Measurements from ENCODE around the gene CCND3.

Gene CCND3
- long read RNA-seq, transcript CCND3-202 (5 exons, 2,133 nt), result minor isoform, 5 of 525 reads
- long read RNA-seq, transcript CCND3-203 (5 exons, 2,085 nt), result major isoform, 503 of 525 reads
- long read RNA-seq, partial matches to known transcripts, result 8 of 525 reads
- long read RNA-seq, other reads (novel, unspliced or antisense), result 4 of 525 reads

DNA sequence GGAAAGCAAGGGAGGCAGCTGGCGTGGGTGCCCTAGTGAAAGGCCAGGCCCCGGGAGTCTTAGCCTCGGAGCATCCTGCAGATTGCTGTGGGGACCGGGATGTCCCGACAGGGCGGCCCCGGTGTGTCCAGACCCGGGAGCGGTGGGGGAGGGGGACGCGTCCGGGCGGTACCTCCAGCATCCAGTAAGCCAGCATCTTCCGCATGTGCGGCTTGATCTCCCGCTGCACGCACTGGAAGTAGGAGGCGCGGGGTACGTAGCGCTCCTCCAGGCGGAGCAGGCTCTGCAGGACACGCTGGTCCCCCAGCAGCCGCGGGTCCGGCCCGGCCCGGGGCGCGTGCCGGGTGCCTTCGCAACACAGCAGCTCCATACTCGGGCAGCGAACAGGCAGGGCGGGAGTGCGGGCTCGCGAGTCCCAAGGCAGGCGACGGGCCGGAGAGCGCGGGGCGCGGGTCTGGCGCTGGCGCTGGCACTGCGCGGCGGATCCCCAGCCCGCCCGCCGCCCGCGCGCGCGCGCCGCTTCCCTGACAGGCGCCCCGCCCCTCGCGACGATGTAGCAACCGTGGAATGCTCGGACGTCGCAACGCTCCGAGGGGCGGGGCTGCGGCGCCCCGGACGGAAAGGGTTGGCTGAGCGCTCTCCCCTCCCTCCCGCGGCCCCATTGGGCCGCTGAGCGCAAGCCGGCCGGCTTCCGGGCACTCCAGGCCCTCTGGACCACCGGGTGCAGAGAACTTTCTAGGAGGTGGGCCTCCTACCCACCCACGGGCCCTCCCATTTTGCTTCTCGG is at the start of gene CCND3:
TSS of gene CCND3 (minus strand) at position 529 of the 787 bp plus-strand sequence. CDS start at position 370, 159 bp downstream.
- H3K27me3 ChIP-seq (ENCODE audit: insufficient read depth, poor library complexity, severe bottlenecking), result no peaks in the 10 kb centered on the region
- no peak for TF ChIP-seq CTCF (IDR thresholded peaks at IDR 0.05; ENCODE audit: insufficient read depth, low read length)
- TF ChIP-seq, protein P1, sequence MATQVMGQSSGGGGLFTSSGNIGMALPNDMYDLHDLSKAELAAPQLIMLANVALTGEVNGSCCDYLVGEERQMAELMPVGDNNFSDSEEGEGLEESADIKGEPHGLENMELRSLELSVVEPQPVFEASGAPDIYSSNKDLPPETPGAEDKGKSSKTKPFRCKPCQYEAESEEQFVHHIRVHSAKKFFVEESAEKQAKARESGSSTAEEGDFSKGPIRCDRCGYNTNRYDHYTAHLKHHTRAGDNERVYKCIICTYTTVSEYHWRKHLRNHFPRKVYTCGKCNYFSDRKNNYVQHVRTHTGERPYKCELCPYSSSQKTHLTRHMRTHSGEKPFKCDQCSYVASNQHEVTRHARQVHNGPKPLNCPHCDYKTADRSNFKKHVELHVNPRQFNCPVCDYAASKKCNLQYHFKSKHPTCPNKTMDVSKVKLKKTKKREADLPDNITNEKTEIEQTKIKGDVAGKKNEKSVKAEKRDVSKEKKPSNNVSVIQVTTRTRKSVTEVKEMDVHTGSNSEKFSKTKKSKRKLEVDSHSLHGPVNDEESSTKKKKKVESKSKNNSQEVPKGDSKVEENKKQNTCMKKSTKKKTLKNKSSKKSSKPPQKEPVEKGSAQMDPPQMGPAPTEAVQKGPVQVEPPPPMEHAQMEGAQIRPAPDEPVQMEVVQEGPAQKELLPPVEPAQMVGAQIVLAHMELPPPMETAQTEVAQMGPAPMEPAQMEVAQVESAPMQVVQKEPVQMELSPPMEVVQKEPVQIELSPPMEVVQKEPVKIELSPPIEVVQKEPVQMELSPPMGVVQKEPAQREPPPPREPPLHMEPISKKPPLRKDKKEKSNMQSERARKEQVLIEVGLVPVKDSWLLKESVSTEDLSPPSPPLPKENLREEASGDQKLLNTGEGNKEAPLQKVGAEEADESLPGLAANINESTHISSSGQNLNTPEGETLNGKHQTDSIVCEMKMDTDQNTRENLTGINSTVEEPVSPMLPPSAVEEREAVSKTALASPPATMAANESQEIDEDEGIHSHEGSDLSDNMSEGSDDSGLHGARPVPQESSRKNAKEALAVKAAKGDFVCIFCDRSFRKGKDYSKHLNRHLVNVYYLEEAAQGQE (IDR thresholded peaks at IDR 0.05; ENCODE audit: insufficient replicate concordance, low read depth), result no peak
- TF ChIP-seq POLR2AphosphoS5 (IDR thresholded peaks at IDR 0.05; ENCODE audit: low read depth), result peak; percentile 24; the same call in 1 of the 2 replicates
- TF ChIP-seq SPI1 (IDR thresholded peaks at IDR 0.05; ENCODE audit: borderline replicate concordance, low read depth), result no peak
- TF ChIP-seq GABPA (IDR thresholded peaks at IDR 0.05; ENCODE audit: low read depth), result no peak
- H3K4me3 ChIP-seq (replicated peaks; ENCODE audit: insufficient read depth, low read length), result peak within 1 kb of the TSS; percentile 94
- peak within 1 kb of the TSS; percentile 84 for H3K27ac ChIP-seq (replicated peaks)
- peak; percentile 88 to 93 for DNase-seq (ENCODE audit: low read depth in 1 of 2, low spot score in 1 of 2)

- no peak for DNase-seq (ENCODE audit: low read depth in 1 of 2, low spot score in 1 of 2)
- Histone ChIP-seq H3K4me3 (replicated peaks; ENCODE audit: insufficient read depth, low read length) (no peak overlapping the region), H3K27ac (replicated peaks) (no peak overlapping the region), H3K27me3 (ENCODE audit: insufficient read depth, poor library complexity, severe bottlenecking) (no peaks in the 10 kb centered on the region)
- no peak for TF ChIP-seq CTCF (IDR thresholded peaks at IDR 0.05; ENCODE audit: insufficient read depth, low read length)
- no peak for TF ChIP-seq GABPA (IDR thresholded peaks at IDR 0.05; ENCODE audit: low read depth)
- no peak for TF ChIP-seq POLR2AphosphoS5 (IDR thresholded peaks at IDR 0.05; ENCODE audit: low read depth)
- no peak for TF ChIP-seq SPI1 (IDR thresholded peaks at IDR 0.05; ENCODE audit: borderline replicate concordance, low read depth)
- TF ChIP-seq, protein P1 (IDR thresholded peaks at IDR 0.05; ENCODE audit: insufficient replicate concordance, low read depth), result no peak
Observed at GRCh38 chr6:41986339-41986738, 44.7 kb upstream of the CCND3 start.

- no peak overlapping the region for H3K27ac ChIP-seq (replicated peaks)
- no peak for DNase-seq (ENCODE audit: low read depth in 1 of 2, low spot score in 1 of 2)
- no peaks in the 10 kb centered on the region for H3K27me3 ChIP-seq (ENCODE audit: insufficient read depth, poor library complexity, severe bottlenecking)
Observed at GRCh38 chr6:41984623-41985022, 43.0 kb upstream of the CCND3 start.

More at GRCh38 chr6:41984623-41985022, 43.0 kb upstream of the CCND3 start:
- no peak overlapping the region for H3K4me3 ChIP-seq (replicated peaks; ENCODE audit: insufficient read depth, low read length)
- TF ChIP-seq GABPA (IDR thresholded peaks at IDR 0.05; ENCODE audit: low read depth), result no peak
- TF ChIP-seq, protein P1 (IDR thresholded peaks at IDR 0.05; ENCODE audit: insufficient replicate concordance, low read depth), result no peak
- no peak for TF ChIP-seq POLR2AphosphoS5 (IDR thresholded peaks at IDR 0.05; ENCODE audit: low read depth)
- TF ChIP-seq CTCF (IDR thresholded peaks at IDR 0.05; ENCODE audit: insufficient read depth, low read length), result no peak
- TF ChIP-seq SPI1 (IDR thresholded peaks at IDR 0.05; ENCODE audit: borderline replicate concordance, low read depth), result no peak

All from HL-60 (cell line).